ENCODE results near the gene MBTPS1. TPM values are rescaled to one million over a fixed set of nuclear protein-coding genes. Genes with fewer than 3 reads are reported as not detected.
A peak's percentile ranks its signal among the peaks of the same experiment; 100 is the strongest.

Gene MBTPS1
- total and polyA plus RNA-seq, 4 donors, result 45.5 to 130 (median 68.0) TPM

- Histone ChIP-seq H3K4me1 (ENCODE audit: control insufficient read depth in 5 of 5, insufficient read depth in 5 of 5, low read length in 5 of 5) (peaks cover 0 to 4% (median 0%) of the 10 kb centered on the region in 5 donors), H3K27me3 (ENCODE audit: control insufficient read depth in 3 of 3, insufficient read depth in 3 of 3, low read length in 2 of 3) (peaks cover 0 to 4% (median 0%) of the 10 kb centered on the region in 3 donors), H3K9ac (ENCODE audit: insufficient read depth in 1 of 2, low read length in 2 of 2) (no peak overlapping the region), H3K36me3 (ENCODE audit: control insufficient read depth in 4 of 4, insufficient read depth in 4 of 4, low read length in 4 of 4) (peaks cover 0 to 11% (median 1%) of the 10 kb centered on the region in 4 donors), H3K27ac (ENCODE audit: low read depth in 1 of 2, low read length in 1 of 2) (no peak overlapping the region), H3K9me3 (ENCODE audit: control insufficient read depth in 4 of 4, insufficient read depth in 3 of 4, low read length in 3 of 4) (no peaks in the 10 kb centered on the region), H3K4me3 (no peak overlapping the region)
- TF ChIP-seq CTCF (IDR thresholded peaks at IDR 0.05; ENCODE audit: control extremely low read depth, extremely low read depth), result no peak
- ATAC-seq (ENCODE audit: insufficient read depth, low FRiP score), result no peak
- no peak for DNase-seq
- WGBS, 2 donors, result 58% methylated on average over 36 of the region's 36 CpGs
Measured at GRCh38 chr16:84045001-84045817, 71.5 kb downstream of the MBTPS1 start.

GRCh38 chr16:84044118-84044488 is 72.6 kb downstream of the MBTPS1 start:
- H3K4me3 ChIP-seq, result no peak overlapping the region
- H3K4me1 ChIP-seq (ENCODE audit: control insufficient read depth in 5 of 5, insufficient read depth in 5 of 5, low read length in 5 of 5), result peaks cover 0 to 4% (median 0%) of the 10 kb centered on the region in 5 donors
- no peak overlapping the region for H3K9ac ChIP-seq (ENCODE audit: insufficient read depth in 1 of 2, low read length in 2 of 2)
- no peak overlapping the region for H3K27ac ChIP-seq (ENCODE audit: low read depth in 1 of 2, low read length in 1 of 2)
- peaks cover 0 to 4% (median 0%) of the 10 kb centered on the region in 3 donors for H3K27me3 ChIP-seq (ENCODE audit: control insufficient read depth in 3 of 3, insufficient read depth in 3 of 3, low read length in 2 of 3)
- 35 to 47% methylated on average over 5 of the region's 5 CpGs for WGBS, 2 donors
- peaks cover 0 to 2% (median 0%) of the 10 kb centered on the region in 4 donors for H3K9me3 ChIP-seq (ENCODE audit: control insufficient read depth in 4 of 4, insufficient read depth in 3 of 4, low read length in 3 of 4)
- TF ChIP-seq CTCF (IDR thresholded peaks at IDR 0.05; ENCODE audit: control extremely low read depth, extremely low read depth), result no peak
- DNase-seq (no peak), ATAC-seq (ENCODE audit: insufficient read depth, low FRiP score) (no peak)
- peaks cover 0 to 2% (median 0%) of the 10 kb centered on the region in 4 donors for H3K36me3 ChIP-seq (ENCODE audit: control insufficient read depth in 4 of 4, insufficient read depth in 4 of 4, low read length in 4 of 4)

- peaks cover 0 to 4% (median 0%) of the 10 kb centered on the region in 5 donors for H3K4me1 ChIP-seq (ENCODE audit: control insufficient read depth in 5 of 5, insufficient read depth in 5 of 5, low read length in 5 of 5)
- 40 to 43% methylated on average over 17 to 18 of the region's 18 CpGs for WGBS, 2 donors
- H3K9ac ChIP-seq (ENCODE audit: insufficient read depth in 1 of 2, low read length in 2 of 2), result no peak overlapping the region
- no peak for ATAC-seq (ENCODE audit: insufficient read depth, low FRiP score)
- H3K9me3 ChIP-seq (ENCODE audit: control insufficient read depth in 4 of 4, insufficient read depth in 3 of 4, low read length in 3 of 4), result peaks cover 0 to 2% (median 0%) of the 10 kb centered on the region in 4 donors
- H3K27me3 ChIP-seq (ENCODE audit: control insufficient read depth in 3 of 3, insufficient read depth in 3 of 3, low read length in 2 of 3), result peaks cover 0 to 4% (median 0%) of the 10 kb centered on the region in 3 donors
- H3K27ac ChIP-seq (ENCODE audit: low read depth in 1 of 2, low read length in 1 of 2), result peak overlapping the region in 1 of 2 donors; percentile 24
- no peak for DNase-seq
- H3K36me3 ChIP-seq (ENCODE audit: control insufficient read depth in 4 of 4, insufficient read depth in 4 of 4, low read length in 4 of 4), result no peaks in the 10 kb centered on the region
- no peak overlapping the region for H3K4me3 ChIP-seq
- TF ChIP-seq CTCF (IDR thresholded peaks at IDR 0.05; ENCODE audit: control extremely low read depth, extremely low read depth), result no peak
Measured at GRCh38 chr16:84043486-84044117, 73.1 kb downstream of the MBTPS1 start.

All from lung (tissue), 12 donors.